GM12892 (cell line): ENCODE results near the gene SCN10A.

Experiments
- POLR2A ChIP-seq: IDR thresholded peaks from 2 replicates; pipeline ENCODE4 v1.6.1; 2011; ENCODE audit warnings: low read depth, low read length, control low read depth
- POLR2AphosphoS5 ChIP-seq: IDR thresholded peaks from 2 replicates; pipeline ENCODE4 v1.6.1; 2011; ENCODE audit warnings: low read depth, low read length, control low read depth

DNA sequence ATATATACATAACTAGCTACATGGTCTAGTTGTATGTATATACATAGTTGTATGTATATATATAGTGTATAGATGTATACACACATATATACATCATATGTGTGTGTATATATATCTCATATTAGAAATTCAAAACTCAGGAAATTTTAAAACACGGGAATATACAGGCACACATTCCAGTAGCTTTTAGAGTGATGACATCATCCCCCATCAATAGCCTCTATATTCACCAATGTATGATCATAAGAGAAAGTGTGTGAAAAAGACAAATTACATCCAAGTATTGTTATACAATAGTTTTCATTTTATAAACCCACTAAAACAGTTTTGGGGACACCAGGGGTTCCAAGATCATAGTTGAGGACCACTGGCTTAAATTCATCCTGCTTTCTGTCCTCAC, 23.0 kb downstream of the SCN10A start:
- TF ChIP-seq POLR2A (no peak), POLR2AphosphoS5 (no peak)
